DOHH2 (cell line): ENCODE results near the gene BIRC3.

Source experiments
- H3F3A ChIP-seq: fragments of 200-600 bp; sonication (generic), shearing (Covaris generic); 2 replicates; pipeline ENCODE4 v1.6.0; 2016; ENCODE audit warnings: antibody characterized with exemption, mild to moderate bottlenecking; ENCODE audit not compliant: control insufficient read depth, insufficient read depth
- H3K27ac ChIP-seq: fragments of 200-600 bp; sonication (generic); 2 replicates; pipeline ENCODE4 v1.5.1; 2014; ENCODE audit warnings: low read depth, mild to moderate bottlenecking, low read length, moderate library complexity
- H3K27me3 ChIP-seq: fragments of 200-600 bp; sonication (generic); 2 replicates; pipeline ENCODE4 v1.6.1; 2014; ENCODE audit warnings: mild to moderate bottlenecking, low read length, mixed read lengths; ENCODE audit not compliant: control insufficient read depth
- H3K36me3 ChIP-seq: fragments of 200-600 bp; sonication (generic); 2 replicates; pipeline ENCODE4 v1.6.1; 2014; ENCODE audit warnings: mild to moderate bottlenecking, low read length, moderate library complexity, mixed read lengths; ENCODE audit not compliant: control insufficient read depth
- H3K4me1 ChIP-seq: fragments of 200-600 bp; sonication (generic); 2 replicates; pipeline ENCODE4 v1.6.1; 2014; ENCODE audit warnings: mild to moderate bottlenecking, low read length, mixed read lengths; ENCODE audit not compliant: control insufficient read depth
- H3K4me2 ChIP-seq: fragments of 200-600 bp; sonication (generic); 2 replicates; pipeline ENCODE4 v1.6.0; 2014; ENCODE audit warnings: mild to moderate bottlenecking, low read length, moderate library complexity
- H3K4me3 ChIP-seq: fragments of 200-600 bp; sonication (generic); 2 replicates; pipeline ENCODE4 v1.5.1; 2014; ENCODE audit warnings: mild to moderate bottlenecking, low read length, mixed read lengths
- H3K79me2 ChIP-seq: fragments of 200-600 bp; sonication (generic); 2 replicates; pipeline ENCODE4 v1.6.1; 2014; ENCODE audit warnings: mild to moderate bottlenecking, low read length, mixed read lengths; ENCODE audit not compliant: control insufficient read depth
- H3K9me2 ChIP-seq: fragments of 200-600 bp; sonication (generic); replicated peaks from 2 replicates; pipeline ENCODE4 v1.6.1; 2014; ENCODE audit warnings: mild to moderate bottlenecking, low read length, mixed read lengths; ENCODE audit not compliant: control insufficient read depth
- H3K9me3 ChIP-seq: fragments of 200-600 bp; sonication (generic); 2 replicates; pipeline ENCODE4 v1.6.1; 2014; ENCODE audit warnings: antibody characterized with exemption, low read length, mixed read lengths; ENCODE audit not compliant: control insufficient read depth, insufficient read depth
- H4K20me1 ChIP-seq: fragments of 200-600 bp; sonication (generic); 2 replicates; pipeline ENCODE4 v1.6.0; 2014; ENCODE audit warnings: low read depth, mild to moderate bottlenecking, antibody characterized with exemption, low read length, moderate library complexity; ENCODE audit not compliant: control insufficient read depth, insufficient read depth
- EZH2phosphoT487 ChIP-seq: fragments of 200-600 bp; sonication (generic); IDR thresholded peaks from 2 replicates; pipeline ENCODE4 v1.6.1; 2017; ENCODE audit warnings: borderline replicate concordance, mild to moderate bottlenecking, antibody characterized with exemption, low read length, moderate library complexity, mixed read lengths
- TF ChIP-seq, protein P1 (sequence below): fragments of 200-600 bp; sonication (generic); IDR thresholded peaks from one replicate; pipeline ENCODE4 v1.5.1; 2014; ENCODE audit warnings: antibody characterized with exemption, mild to moderate bottlenecking, low read depth, low read length; ENCODE audit not compliant: poor library complexity, severe bottlenecking

BIRC3 gene

GRCh38 chr11:102289592-102289991 is 27.7 kb upstream of the BIRC3 start:
- Histone ChIP-seq H3K79me2 (no peaks in the 10 kb centered on the region), H3K4me1 (peaks cover 20% of the 10 kb centered on the region)

DNA sequence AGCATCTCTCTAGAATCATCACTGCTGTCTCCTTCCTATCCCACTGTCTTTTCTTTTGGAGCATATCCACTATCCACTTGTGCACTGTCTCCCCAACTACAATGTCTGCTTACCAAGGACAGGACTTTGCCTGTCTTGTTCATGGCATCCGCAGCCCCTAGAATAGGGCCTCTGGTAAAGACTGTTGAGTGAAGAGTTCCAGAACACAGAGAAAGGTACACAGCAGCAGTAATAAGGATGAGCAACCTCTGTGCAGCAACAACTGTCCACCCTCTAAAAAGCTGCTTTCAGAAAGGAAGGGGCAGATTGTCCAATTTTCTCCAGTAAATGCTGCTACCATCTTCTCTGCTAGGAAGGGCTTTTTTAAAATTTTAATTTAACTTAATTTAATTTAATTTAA is 25.5 kb upstream of the BIRC3 start:
- H3K27ac ChIP-seq, result no peak overlapping the region

More at GRCh38 chr11:102289592-102289991, 27.7 kb upstream of the BIRC3 start:
- no peak overlapping the region for H3K4me3 ChIP-seq
- no peaks in the 10 kb centered on the region for H4K20me1 ChIP-seq
- H3K9me3 ChIP-seq, result no peaks in the 10 kb centered on the region
- H3K9me2 ChIP-seq, result no peaks in the 10 kb centered on the region
- no peak overlapping the region for H3K4me2 ChIP-seq
- no peak for TF ChIP-seq EZH2phosphoT487
- TF ChIP-seq, protein P1, sequence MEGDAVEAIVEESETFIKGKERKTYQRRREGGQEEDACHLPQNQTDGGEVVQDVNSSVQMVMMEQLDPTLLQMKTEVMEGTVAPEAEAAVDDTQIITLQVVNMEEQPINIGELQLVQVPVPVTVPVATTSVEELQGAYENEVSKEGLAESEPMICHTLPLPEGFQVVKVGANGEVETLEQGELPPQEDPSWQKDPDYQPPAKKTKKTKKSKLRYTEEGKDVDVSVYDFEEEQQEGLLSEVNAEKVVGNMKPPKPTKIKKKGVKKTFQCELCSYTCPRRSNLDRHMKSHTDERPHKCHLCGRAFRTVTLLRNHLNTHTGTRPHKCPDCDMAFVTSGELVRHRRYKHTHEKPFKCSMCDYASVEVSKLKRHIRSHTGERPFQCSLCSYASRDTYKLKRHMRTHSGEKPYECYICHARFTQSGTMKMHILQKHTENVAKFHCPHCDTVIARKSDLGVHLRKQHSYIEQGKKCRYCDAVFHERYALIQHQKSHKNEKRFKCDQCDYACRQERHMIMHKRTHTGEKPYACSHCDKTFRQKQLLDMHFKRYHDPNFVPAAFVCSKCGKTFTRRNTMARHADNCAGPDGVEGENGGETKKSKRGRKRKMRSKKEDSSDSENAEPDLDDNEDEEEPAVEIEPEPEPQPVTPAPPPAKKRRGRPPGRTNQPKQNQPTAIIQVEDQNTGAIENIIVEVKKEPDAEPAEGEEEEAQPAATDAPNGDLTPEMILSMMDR, result no peak
- no peak overlapping the region for H3K27ac ChIP-seq
- no peaks in the 10 kb centered on the region for H3K36me3 ChIP-seq
- no peaks in the 10 kb centered on the region for H3K27me3 ChIP-seq
- H3F3A ChIP-seq, result no peaks in the 10 kb centered on the region

GRCh38 chr11:102292933-102293332 is 24.4 kb upstream of the BIRC3 start:
- no peak for TF ChIP-seq EZH2phosphoT487
- TF ChIP-seq, protein P1, result no peak
- no peaks in the 10 kb centered on the region for H3K79me2 ChIP-seq

More for the DNA sequence above, 25.5 kb upstream of the BIRC3 start:
- no peaks in the 10 kb centered on the region for H3F3A ChIP-seq
- no peaks in the 10 kb centered on the region for H3K79me2 ChIP-seq
- H4K20me1 ChIP-seq, result no peaks in the 10 kb centered on the region
- H3K9me3 ChIP-seq, result no peaks in the 10 kb centered on the region
- no peaks in the 10 kb centered on the region for H3K9me2 ChIP-seq
- no peak for TF ChIP-seq EZH2phosphoT487
- TF ChIP-seq, protein P1, result no peak
- H3K4me2 ChIP-seq, result no peak overlapping the region
- H3K4me3 ChIP-seq, result no peak overlapping the region
- H3K27me3 ChIP-seq, result no peaks in the 10 kb centered on the region
- H3K36me3 ChIP-seq, result no peaks in the 10 kb centered on the region
- H3K4me1 ChIP-seq, result peaks cover 26% of the 10 kb centered on the region

More at GRCh38 chr11:102292933-102293332, 24.4 kb upstream of the BIRC3 start:
- Histone ChIP-seq H3F3A (no peaks in the 10 kb centered on the region), H3K4me1 (peaks cover 22% of the 10 kb centered on the region), H3K36me3 (no peaks in the 10 kb centered on the region), H3K9me2 (no peaks in the 10 kb centered on the region), H3K27ac (no peak overlapping the region), H3K27me3 (no peaks in the 10 kb centered on the region), H3K4me3 (no peak overlapping the region), H3K9me3 (no peaks in the 10 kb centered on the region), H3K4me2 (no peak overlapping the region), H4K20me1 (no peaks in the 10 kb centered on the region)
